Panc1 (cell line): ENCODE results near the gene MPPED2.

ENCODE experiments used
- CTCF ChIP-seq: fragments of 450-650 bp; IDR thresholded peaks from 2 replicates; pipeline ENCODE4 v1.5.1; 2017; ENCODE audit warnings: mild to moderate bottlenecking
- POLR2AphosphoS5 ChIP-seq: IDR thresholded peaks from 2 replicates; pipeline ENCODE4 v1.6.1; 2012; ENCODE audit warnings: mild to moderate bottlenecking, low read depth, low read length, moderate library complexity
- SIN3A ChIP-seq: IDR thresholded peaks from 2 replicates; pipeline ENCODE4 v1.6.1; 2012; ENCODE audit warnings: low read depth, mild to moderate bottlenecking, low read length, moderate library complexity, borderline replicate concordance; ENCODE audit not compliant: insufficient read depth
- TCF7L2 ChIP-seq: IDR thresholded peaks from 2 replicates; pipeline ENCODE4 v1.6.1; 2011; ENCODE audit warnings: mild to moderate bottlenecking, low read depth, low read length, inconsistent platforms

- TF ChIP-seq CTCF (no peak), SIN3A (no peak), POLR2AphosphoS5 (no peak), TCF7L2 (no peak)
These were observed 4.5 kb downstream of the MPPED2 start for GRCh38 chr11:30581675-30582074.
